ENCODE results near the gene FAM118B. TPM values are rescaled to one million over a fixed set of nuclear protein-coding genes. Genes with fewer than 3 reads are reported as not detected.
A peak's percentile ranks its signal among the peaks of the same experiment; 100 is the strongest.

FAM118B gene
- polyA plus RNA-seq, 1 of the 3 experiments (the other 2 are of a cell fraction) = 19.5 TPM

GRCh38 chr11:126281666-126282175 lies 70.1 kb downstream of the FAM118B start:
- Histone ChIP-seq H3K4me3 (ENCODE audit: low read depth in 2 of 2, low read length in 1 of 2) (no peak overlapping the region), H3K79me2 (ENCODE audit: insufficient read depth) (peaks cover 29% of the 10 kb centered on the region), H3K9me3 (no peaks in the 10 kb centered on the region), H4K20me1 (ENCODE audit: insufficient read depth) (peaks cover 6% of the 10 kb centered on the region; the same call in 1 of the 2 replicates), H3K4me2 (peak overlapping the region; percentile 96; the same call in 1 of the 2 replicates), H3K36me3 (replicated peaks in 1 of 2; ENCODE audit: control insufficient read depth in 1 of 2, insufficient read depth in 2 of 2, low read length in 1 of 2) (peaks cover 0 to 13% of the 10 kb centered on the region in 2 experiments), H3K4me1 (ENCODE audit: control insufficient read depth in 1 of 2, insufficient read depth in 2 of 2, low read depth in 1 of 2, low read length in 1 of 2) (peaks cover 9 to 13% of the 10 kb centered on the region in 2 experiments; a peak in 1 of 4 replicates), H3K9me2 (no peaks in the 10 kb centered on the region), H3K27me3 (ENCODE audit: insufficient read depth) (no peaks in the 10 kb centered on the region), H3K9ac (no peak overlapping the region), H3K27ac (ENCODE audit: low read depth in 2 of 2, low read length in 1 of 2) (peak overlapping the region in 1 of 2 experiments; percentile 82; a peak in 2 of 4 replicates), H3F3A (replicated peaks; ENCODE audit: insufficient read depth) (peaks cover 18% of the 10 kb centered on the region), H2AFZ (ENCODE audit: low read depth) (peak overlapping the region; percentile 87; the same call in 1 of the 2 replicates)
- TF ChIP-seq RCOR1 (IDR thresholded peaks at IDR 0.05; ENCODE audit: low read length) (no peak), ZBTB33 (IDR thresholded peaks at IDR 0.05; ENCODE audit: borderline replicate concordance, low read depth) (no peak), FOXJ3 (CRISPR knock-in tag; IDR thresholded peaks at IDR 0.05) (no peak), FOXM1 (IDR thresholded peaks at IDR 0.05; ENCODE audit: low read depth) (no peak), MAX (IDR thresholded peaks at IDR 0.05; ENCODE audit: low read depth) (no peak), RAD21 (IDR thresholded peaks at IDR 0.05; ENCODE audit: low read length) (no peak), CTCF (IDR thresholded peaks at IDR 0.05) (no peak), MXI1 (IDR thresholded peaks at IDR 0.05; ENCODE audit: low read depth, low read length) (no peak), TAF1 (IDR thresholded peaks at IDR 0.05; ENCODE audit: borderline replicate concordance, low read depth, low read length) (no peak), TEAD4 (IDR thresholded peaks at IDR 0.05; ENCODE audit: borderline replicate concordance, insufficient read depth) (no peak), EP300 (IDR thresholded peaks at IDR 0.05; ENCODE audit: borderline replicate concordance in 1 of 2, low read depth in 1 of 2, low read length in 1 of 2) (no peak), JUND (IDR thresholded peaks at IDR 0.05) (no peak), POLR2AphosphoS5 (IDR thresholded peaks at IDR 0.05; ENCODE audit: low read depth, low read length) (no peak), NRF1 (IDR thresholded peaks at IDR 0.05; ENCODE audit: low read depth, low read length) (no peak)
- ChIA-PET POLR2A (interaction anchor here (0.7 to 2.4 kb wide), 6 partner anchors 9 to 22 kb away, joined by 3 to 12 read pairs (median 4); partner anchors contain the start of genes DCPS, FOXRED1 and SRPRA), CTCF (interaction anchor here (0.6 to 1.2 kb wide), 3 partner anchors 9 to 69 kb away, joined by 3 read pairs; no protein-coding TSS in a partner anchor)
- no peak for DNase-seq
- WGBS (ENCODE audit: low lambda C conversion rate) = 96% methylated on average over 10 of the region's 10 CpGs
